Measurements from ENCODE around the gene ASB6. TPM values are rescaled to one million over a fixed set of nuclear protein-coding genes. Genes with fewer than 3 reads are reported as not detected.

The ASB6 gene
- polyA plus RNA-seq, 1 of the 3 experiments (the other 2 are of a cell fraction) = 35.9 TPM

- no peaks in the 10 kb centered on the region for H4K20me1 ChIP-seq (ENCODE audit: insufficient read depth)
- WGBS (ENCODE audit: low lambda C conversion rate) = 66% methylated on average over 4 of the region's 10 CpGs
- no peaks in the 10 kb centered on the region for H3K36me3 ChIP-seq (replicated peaks in 1 of 2; ENCODE audit: control insufficient read depth in 1 of 2, insufficient read depth in 2 of 2, low read length in 1 of 2)
- H3F3A ChIP-seq (replicated peaks; ENCODE audit: insufficient read depth) = no peaks in the 10 kb centered on the region
- CTCF ChIA-PET = no interaction called here
- no peaks in the 10 kb centered on the region for H3K79me2 ChIP-seq (ENCODE audit: insufficient read depth)
- no peaks in the 10 kb centered on the region for H3K9me3 ChIP-seq
- no peak for TF ChIP-seq RXRA (IDR thresholded peaks at IDR 0.05; ENCODE audit: borderline replicate concordance, low read depth)
- TF ChIP-seq MAX (IDR thresholded peaks at IDR 0.05; ENCODE audit: low read depth) = no peak
- no peak for TF ChIP-seq IRF3 (IDR thresholded peaks at IDR 0.05; ENCODE audit: low read depth, low read length)
- no peak for TF ChIP-seq RCOR1 (IDR thresholded peaks at IDR 0.05; ENCODE audit: low read length)
- TF ChIP-seq MEF2A (IDR thresholded peaks at IDR 0.05; ENCODE audit: borderline replicate concordance, low read depth) = no peak
- TF ChIP-seq FOXJ3 (CRISPR knock-in tag; IDR thresholded peaks at IDR 0.05) = no peak
- no peak for TF ChIP-seq EP300 (IDR thresholded peaks at IDR 0.05; ENCODE audit: borderline replicate concordance in 1 of 2, low read depth in 1 of 2, low read length in 1 of 2)
- no peak for TF ChIP-seq USF1 (IDR thresholded peaks at IDR 0.05; ENCODE audit: borderline replicate concordance, low read depth)
- TF ChIP-seq GATA2 (CRISPR knock-in tag; IDR thresholded peaks at IDR 0.05) = no peak
- DNase-seq = no peak
- H3K4me2 ChIP-seq = no peak overlapping the region
- H3K4me3 ChIP-seq (ENCODE audit: low read depth in 2 of 2, low read length in 1 of 2) = no peak overlapping the region
- no peaks in the 10 kb centered on the region for H3K4me1 ChIP-seq (ENCODE audit: control insufficient read depth in 1 of 2, insufficient read depth in 2 of 2, low read depth in 1 of 2, low read length in 1 of 2)
- H3K27me3 ChIP-seq (ENCODE audit: insufficient read depth) = no peaks in the 10 kb centered on the region
- no peak overlapping the region for H2AFZ ChIP-seq (ENCODE audit: low read depth)
- POLR2A ChIA-PET = no interaction called here
- no peaks in the 10 kb centered on the region for H3K9me2 ChIP-seq
- H3K27ac ChIP-seq (ENCODE audit: low read depth in 2 of 2, low read length in 1 of 2) = no peak overlapping the region
- no peak overlapping the region for H3K9ac ChIP-seq
These were observed 45.4 kb upstream of the ASB6 start for GRCh38 chr9:129687391-129687790.

GRCh38 chr9:129686736-129687135, 44.8 kb upstream of the ASB6 start:
- no peak for DNase-seq
- Histone ChIP-seq H3K27me3 (ENCODE audit: insufficient read depth) (no peaks in the 10 kb centered on the region), H2AFZ (ENCODE audit: low read depth) (no peak overlapping the region), H3K4me2 (no peak overlapping the region), H3K79me2 (ENCODE audit: insufficient read depth) (no peaks in the 10 kb centered on the region), H3K4me1 (ENCODE audit: control insufficient read depth in 1 of 2, insufficient read depth in 2 of 2, low read depth in 1 of 2, low read length in 1 of 2) (no peaks in the 10 kb centered on the region), H4K20me1 (ENCODE audit: insufficient read depth) (no peaks in the 10 kb centered on the region), H3K27ac (ENCODE audit: low read depth in 2 of 2, low read length in 1 of 2) (no peak overlapping the region), H3K9ac (no peak overlapping the region), H3K4me3 (ENCODE audit: low read depth in 2 of 2, low read length in 1 of 2) (no peak overlapping the region), H3K36me3 (replicated peaks in 1 of 2; ENCODE audit: control insufficient read depth in 1 of 2, insufficient read depth in 2 of 2, low read length in 1 of 2) (no peaks in the 10 kb centered on the region), H3F3A (replicated peaks; ENCODE audit: insufficient read depth) (no peaks in the 10 kb centered on the region), H3K9me3 (no peaks in the 10 kb centered on the region), H3K9me2 (no peaks in the 10 kb centered on the region)
- WGBS (ENCODE audit: low lambda C conversion rate) = 82% methylated on average over 9 of the region's 9 CpGs
- TF ChIP-seq TAF1 (IDR thresholded peaks at IDR 0.05; ENCODE audit: borderline replicate concordance, low read depth, low read length) = no peak
- TF ChIP-seq RCOR1 (IDR thresholded peaks at IDR 0.05; ENCODE audit: low read length) = no peak
- TF ChIP-seq GATA2 (CRISPR knock-in tag; IDR thresholded peaks at IDR 0.05) = no peak
- TF ChIP-seq GABPA (IDR thresholded peaks at IDR 0.05; ENCODE audit: low read depth) = no peak
- no peak for TF ChIP-seq USF2 (IDR thresholded peaks at IDR 0.05; ENCODE audit: borderline replicate concordance, low read depth, low read length)
- no peak for TF ChIP-seq PBX3 (IDR thresholded peaks at IDR 0.05)
- TF ChIP-seq EP300 (IDR thresholded peaks at IDR 0.05; ENCODE audit: borderline replicate concordance in 1 of 2, low read depth in 1 of 2, low read length in 1 of 2) = no peak
- no peak for TF ChIP-seq NFIC (IDR thresholded peaks at IDR 0.05; ENCODE audit: borderline replicate concordance)
- no peak for TF ChIP-seq ZBTB33 (IDR thresholded peaks at IDR 0.05; ENCODE audit: borderline replicate concordance, low read depth)
- no peak for TF ChIP-seq RXRA (IDR thresholded peaks at IDR 0.05; ENCODE audit: borderline replicate concordance, low read depth)
- no peak for TF ChIP-seq FOXJ3 (CRISPR knock-in tag; IDR thresholded peaks at IDR 0.05)
- TF ChIP-seq MAX (IDR thresholded peaks at IDR 0.05; ENCODE audit: low read depth) = no peak
- TF ChIP-seq JUND (IDR thresholded peaks at IDR 0.05) = no peak
- TF ChIP-seq EZH2phosphoT487 (IDR thresholded peaks at IDR 0.05; ENCODE audit: borderline replicate concordance, low read depth) = no peak
- TF ChIP-seq MEF2A (IDR thresholded peaks at IDR 0.05; ENCODE audit: borderline replicate concordance, low read depth) = no peak
- TF ChIP-seq FOXM1 (IDR thresholded peaks at IDR 0.05; ENCODE audit: low read depth) = no peak
- no peak for TF ChIP-seq USF1 (IDR thresholded peaks at IDR 0.05; ENCODE audit: borderline replicate concordance, low read depth)
- CTCF ChIA-PET = interaction anchor here (0.6 kb wide), 1 partner anchor 16 kb away, joined by 3 read pairs; no protein-coding TSS in a partner anchor
- POLR2A ChIA-PET = no interaction called here
